ENCODE measurements around the gene TCF4.

Gene TCF4

GRCh38 chr18:55541571-55541970, 46.4 kb downstream of the TCF4 start:
- DNase-seq = no peak

GRCh38 chr18:55539240-55539639, 48.8 kb downstream of the TCF4 start:
- DNase-seq = no peak

DNA sequence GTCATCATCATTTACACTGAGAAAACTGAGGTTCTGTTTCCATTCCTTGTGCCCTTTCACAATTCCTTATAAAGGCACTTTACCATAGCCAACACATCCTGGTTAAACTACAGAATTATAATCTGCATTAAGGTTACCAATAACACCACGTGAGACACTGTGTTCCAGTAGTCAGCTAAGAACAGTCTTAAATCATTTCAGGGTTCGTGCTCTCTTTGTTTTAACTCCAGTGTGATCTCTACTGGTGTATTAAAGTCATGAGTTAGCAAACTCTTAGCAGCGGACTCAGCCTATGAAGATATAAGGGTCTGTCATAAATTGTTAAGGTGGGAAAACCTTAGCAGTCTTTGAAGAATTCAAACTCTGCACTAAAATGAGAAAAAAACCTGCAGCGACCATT, 53.0 kb downstream of the TCF4 start:
- DNase-seq = no peak

DNA sequence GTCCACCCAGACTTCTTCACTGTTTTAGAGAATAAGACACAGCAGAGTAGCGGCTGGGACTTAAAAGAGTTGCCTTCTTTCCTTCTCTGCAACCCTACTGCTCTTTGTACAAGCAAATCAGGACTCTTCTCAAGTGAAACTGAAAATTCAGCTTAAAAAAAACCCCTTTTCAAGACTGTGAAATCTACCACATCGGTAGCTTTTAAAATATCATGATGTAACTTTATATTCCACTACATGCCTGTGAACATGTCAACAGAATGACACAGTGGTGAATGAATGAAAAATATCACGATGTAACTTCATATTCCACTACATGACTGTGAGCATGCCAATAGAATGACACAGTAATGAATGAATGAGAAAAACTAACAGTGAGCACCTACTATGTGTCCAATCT, 53.4 kb downstream of the TCF4 start:
- no peak for DNase-seq

DNA sequence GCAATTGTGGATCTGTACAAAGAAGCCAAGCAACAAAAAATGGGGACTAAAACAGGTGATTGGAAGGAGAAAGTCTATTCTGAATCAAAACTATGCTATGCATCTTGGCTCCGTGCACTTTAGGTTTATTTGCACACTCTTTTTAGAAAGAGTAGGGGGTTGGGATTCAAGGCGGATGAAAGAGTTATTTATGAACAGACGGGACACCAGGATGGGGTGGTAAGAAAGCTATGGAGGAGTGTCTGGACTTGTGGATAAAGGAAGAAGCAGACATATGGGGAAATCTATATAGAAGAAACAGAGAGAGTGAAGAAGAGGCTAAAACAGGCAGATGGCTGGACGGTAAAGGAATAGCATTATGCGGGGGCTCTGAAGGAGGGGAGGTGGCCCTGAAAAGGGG, 57.8 kb downstream of the TCF4 start:
- no peak for DNase-seq

- DNase-seq = no peak
Observed at GRCh38 chr18:55529581-55529980, 58.4 kb downstream of the TCF4 start.

DNA sequence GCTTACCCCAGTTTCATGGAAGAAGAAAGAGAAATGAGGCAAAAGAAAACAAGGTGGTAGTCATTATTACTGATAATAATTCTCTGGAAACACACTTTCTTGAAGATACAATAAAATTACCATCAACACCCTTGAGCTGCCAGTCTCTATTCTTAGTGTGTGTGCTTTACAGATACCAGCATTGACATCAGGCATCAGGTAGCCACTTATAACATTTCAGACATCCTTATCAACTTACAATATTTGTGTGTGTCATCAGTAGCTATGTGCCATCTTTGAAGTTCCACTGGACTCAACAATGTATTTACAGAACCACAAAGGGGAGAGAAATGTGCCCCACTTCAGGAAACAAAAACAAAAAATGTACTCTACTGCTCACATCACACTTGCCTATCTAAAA, 62.1 kb downstream of the TCF4 start:
- no peak for DNase-seq

GRCh38 chr18:55524353-55525073, 63.5 kb downstream of the TCF4 start:
- DNase-seq = no peak

DNA sequence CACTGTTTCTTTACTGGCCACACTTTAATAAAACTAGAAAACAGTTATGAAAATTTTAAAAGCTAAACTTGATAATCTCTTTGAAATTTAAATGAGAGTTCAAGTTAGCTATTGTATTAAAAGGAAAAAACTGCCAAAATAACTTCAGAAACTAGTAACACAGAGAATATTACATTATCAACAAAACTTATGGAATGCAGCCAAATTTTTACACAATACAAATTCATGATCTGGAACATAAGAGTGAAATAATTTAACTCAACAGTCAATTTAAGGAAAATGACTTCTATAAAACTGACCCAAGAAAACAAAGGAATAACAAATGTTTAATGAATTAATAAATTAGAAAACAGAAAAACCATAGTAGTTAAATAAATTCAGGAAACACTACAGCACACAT, 65.0 kb downstream of the TCF4 start:
- no peak for DNase-seq

- DNase-seq = no peak
Observed at GRCh38 chr18:55522011-55522410, 66.0 kb downstream of the TCF4 start.

DNA sequence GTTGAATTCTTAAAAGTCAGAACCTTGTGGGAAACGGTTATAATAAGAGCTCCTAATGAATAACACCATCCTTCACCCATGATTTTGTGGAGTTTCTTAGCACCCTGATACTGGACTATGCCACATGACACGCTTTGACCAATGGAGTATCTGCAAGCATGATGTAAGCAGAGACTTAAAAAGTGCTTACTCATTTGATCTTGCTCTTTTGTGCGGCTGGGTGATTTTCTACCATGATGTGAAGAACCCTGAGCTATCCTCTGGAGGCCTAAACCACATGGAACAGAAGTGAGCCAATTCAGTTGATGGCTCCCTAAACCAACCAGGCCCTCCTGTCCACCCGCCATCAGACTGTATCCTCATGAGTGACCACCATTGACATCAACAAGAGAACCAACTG, 70.9 kb downstream of the TCF4 start:
- no peak for DNase-seq

GRCh38 chr18:55515941-55516710, 71.9 kb downstream of the TCF4 start:
- no peak for DNase-seq

DNA sequence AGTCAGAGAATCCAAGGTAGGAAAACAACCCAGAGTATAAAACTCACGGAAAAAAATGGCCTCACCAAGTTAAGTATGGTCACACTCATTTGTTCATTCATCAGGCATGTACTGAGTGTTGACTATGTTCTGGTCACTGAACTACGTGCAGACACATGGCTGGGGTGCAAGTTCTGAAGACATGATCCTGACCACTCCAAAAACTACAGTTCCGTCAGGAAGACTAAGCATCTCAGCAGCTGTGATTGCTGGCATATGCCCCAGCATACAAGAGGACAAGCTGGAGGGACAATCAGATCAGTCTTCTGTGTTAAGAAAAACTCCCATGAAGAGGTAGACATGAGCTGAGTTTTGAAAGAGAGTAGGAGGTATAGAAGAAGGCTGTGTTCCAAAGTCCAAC, 72.8 kb downstream of the TCF4 start:
- no peak for DNase-seq

- DNase-seq = no peak
Observed at GRCh38 chr18:55513161-55513560, 74.8 kb downstream of the TCF4 start.

DNA sequence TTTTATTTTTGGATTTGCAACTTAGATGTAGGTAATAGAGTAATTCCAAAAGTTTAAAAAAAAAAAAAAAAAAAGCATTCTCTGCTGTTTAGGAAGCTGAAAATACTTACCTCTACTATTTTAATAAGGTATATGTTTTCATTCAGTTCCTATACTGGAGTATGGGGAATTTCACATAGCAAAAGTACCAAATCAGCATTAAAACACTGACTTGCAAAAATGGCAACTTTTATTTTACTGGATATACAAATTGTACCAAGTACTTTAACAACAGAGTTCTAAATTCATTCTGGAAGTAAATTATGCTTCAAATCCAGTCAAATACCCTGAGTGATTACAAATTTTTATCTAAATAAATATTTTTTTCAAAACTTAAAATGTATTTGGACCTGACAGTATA, 76.7 kb downstream of the TCF4 start:
- DNase-seq = no peak

GRCh38 chr18:55510809-55511208, 77.2 kb downstream of the TCF4 start:
- DNase-seq = no peak

GRCh38 chr18:55509631-55510324, 78.2 kb downstream of the TCF4 start:
- no peak for DNase-seq

DNA sequence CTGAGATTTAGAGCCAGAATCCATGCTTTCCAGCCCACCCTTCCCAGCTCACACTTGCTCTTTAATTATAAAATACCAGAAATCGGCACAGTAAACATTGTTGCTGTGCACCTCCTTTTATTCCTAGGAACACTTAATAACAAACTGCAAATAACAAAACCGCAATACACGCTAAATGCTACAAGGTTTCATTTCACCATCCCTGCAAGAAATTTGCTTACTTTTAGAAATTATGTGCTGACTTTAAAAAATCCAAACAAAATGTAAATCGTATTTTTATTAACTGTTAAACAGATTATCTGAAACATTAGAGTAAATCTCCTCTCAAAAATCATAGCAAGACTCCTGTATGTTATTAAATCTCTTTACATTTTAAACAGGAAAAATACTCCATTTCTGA, 79.3 kb downstream of the TCF4 start:
- no peak for DNase-seq

DNA sequence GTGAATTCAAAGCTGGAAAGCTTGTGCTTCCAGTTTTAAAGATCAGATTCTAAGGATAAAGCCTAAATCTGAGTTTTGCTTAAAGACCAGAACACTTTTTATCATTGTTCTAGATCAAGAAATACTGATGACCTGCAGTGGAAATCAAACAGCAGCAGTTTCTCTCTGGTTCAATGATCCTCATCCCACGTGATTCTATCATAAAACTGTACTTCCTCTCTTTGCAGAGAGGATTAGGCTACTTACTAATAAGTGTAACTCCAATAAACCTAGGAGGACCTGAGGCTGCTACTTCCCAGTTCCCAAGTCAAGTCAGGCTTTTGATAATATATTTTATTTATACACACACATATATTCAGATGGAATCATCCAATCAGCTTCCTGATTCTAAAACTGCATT, 81.9 kb downstream of the TCF4 start:
- no peak for DNase-seq

DNA sequence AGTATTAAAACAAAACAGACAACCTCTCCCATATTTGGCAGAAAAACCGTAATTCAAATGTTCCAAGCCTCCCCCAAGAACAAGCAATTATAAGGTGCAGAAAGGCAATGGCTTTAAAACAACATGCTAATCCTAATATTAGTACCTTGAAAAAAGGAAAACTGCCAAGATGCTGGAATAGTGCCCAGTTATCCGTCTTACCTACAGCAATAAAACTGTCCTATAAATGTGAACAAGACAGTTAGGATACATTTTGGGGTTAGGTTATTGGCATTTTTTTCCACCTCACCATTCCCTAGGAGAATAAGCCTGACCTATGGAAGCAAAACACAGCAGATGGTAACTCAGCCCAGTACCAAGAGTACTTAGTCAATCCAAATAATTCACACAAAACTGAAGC, 83.2 kb downstream of the TCF4 start:
- no peak for DNase-seq

DNA sequence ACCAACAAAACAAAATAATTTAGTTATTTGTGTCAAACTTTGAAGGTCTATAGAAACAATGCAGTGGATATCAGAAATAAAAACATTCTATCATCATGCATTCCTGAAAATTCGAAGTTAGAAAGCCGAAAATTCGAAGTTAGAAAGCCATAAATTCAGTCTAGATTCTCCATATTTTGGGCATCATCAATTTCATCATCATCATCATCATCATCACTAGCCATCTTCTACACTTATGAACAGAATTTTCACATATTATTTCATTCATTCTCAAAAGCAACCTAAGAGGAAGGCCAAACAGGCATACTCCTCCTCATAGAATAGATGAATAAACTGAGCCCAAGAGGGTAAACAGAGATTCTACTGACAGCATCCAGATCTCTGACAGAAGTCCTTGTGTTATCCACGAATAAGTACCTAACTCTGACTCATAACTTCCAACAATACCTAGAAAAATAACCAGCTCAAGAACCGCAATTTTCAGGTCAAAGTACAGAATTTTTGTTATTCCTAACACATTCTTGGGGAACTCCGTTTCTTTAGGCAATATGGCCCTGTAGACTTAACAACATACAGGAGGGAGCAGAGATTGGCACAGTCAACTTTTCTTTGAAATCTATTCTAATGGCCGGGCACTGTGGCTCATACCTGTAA, 84.7 kb downstream of the TCF4 start:
- no peak for DNase-seq

GRCh38 chr18:55501982-55502710, 85.8 kb downstream of the TCF4 start:
- no peak for DNase-seq

GRCh38 chr18:55501579-55501978, 86.4 kb downstream of the TCF4 start:
- no peak for DNase-seq
